GM21526 (cell line): ENCODE measurements around the gene HBG1.
"Not testable (repeated sequence)": the region's sequence is repeated elsewhere in the genome, so short reads cannot be mapped to it uniquely, and the experiment has no call there.

Experiments used
- ATAC-seq: cut with Tn5 transposase; IDR thresholded peaks from one replicate; pipeline ENCODE4 v1.9.1; 2021; ENCODE audit warnings: moderate library complexity; ENCODE audit not compliant: unreplicated experiment, low FRiP score

HBG1 gene

GRCh38 chr11:5249807-5250396, at the start of gene HBG1:
HBG1 (minus strand) TSS chr11:5249857; CDS start chr11:5249804, 53 bp downstream.
- not testable (repeated sequence) for ATAC-seq

- no peak for ATAC-seq
Observed at GRCh38 chr11:5298451-5298850, 48.8 kb upstream of the HBG1 start.

DNA sequence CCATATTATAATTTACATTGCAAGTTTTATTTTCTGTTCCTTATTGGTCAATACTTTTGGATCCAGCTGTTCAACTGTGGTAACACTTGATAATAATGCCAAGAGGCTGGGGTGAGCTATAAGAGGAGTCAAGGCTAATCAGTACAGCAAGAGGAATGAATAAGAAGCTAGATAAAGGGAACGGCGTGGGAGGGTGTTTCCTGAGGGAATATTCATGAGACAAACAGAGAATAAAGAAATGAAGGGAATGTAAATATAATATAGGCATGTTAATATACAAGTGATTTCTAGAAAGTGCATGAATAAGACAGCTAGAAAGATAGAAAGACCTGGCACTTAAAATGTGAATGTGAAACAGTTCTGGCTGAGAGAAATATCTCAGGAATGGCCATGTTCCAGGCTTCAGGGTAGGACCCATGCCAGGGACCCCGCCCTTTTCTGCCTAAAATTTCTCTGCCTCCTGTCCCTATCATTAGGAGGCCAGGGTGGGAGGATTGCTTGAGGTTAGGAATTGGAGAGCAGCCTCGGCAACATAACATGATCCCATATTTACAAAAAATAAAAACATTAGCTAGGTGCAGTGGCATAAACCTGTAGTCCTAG, 48.2 kb upstream of the HBG1 start:
- ATAC-seq, result no peak

GRCh38 chr11:5294342-5294995, 44.8 kb upstream of the HBG1 start:
- ATAC-seq, result not testable (repeated sequence)

GRCh38 chr11:5293028-5293427, 43.4 kb upstream of the HBG1 start:
- no peak for ATAC-seq

GRCh38 chr11:5291207-5291838, 41.7 kb upstream of the HBG1 start:
- ATAC-seq, result peak; percentile 98

- no peak for ATAC-seq
Observed at GRCh38 chr11:5290106-5290505, 40.4 kb upstream of the HBG1 start.

- ATAC-seq, result no peak
Observed at GRCh38 chr11:5289696-5290095, 40.0 kb upstream of the HBG1 start.

DNA sequence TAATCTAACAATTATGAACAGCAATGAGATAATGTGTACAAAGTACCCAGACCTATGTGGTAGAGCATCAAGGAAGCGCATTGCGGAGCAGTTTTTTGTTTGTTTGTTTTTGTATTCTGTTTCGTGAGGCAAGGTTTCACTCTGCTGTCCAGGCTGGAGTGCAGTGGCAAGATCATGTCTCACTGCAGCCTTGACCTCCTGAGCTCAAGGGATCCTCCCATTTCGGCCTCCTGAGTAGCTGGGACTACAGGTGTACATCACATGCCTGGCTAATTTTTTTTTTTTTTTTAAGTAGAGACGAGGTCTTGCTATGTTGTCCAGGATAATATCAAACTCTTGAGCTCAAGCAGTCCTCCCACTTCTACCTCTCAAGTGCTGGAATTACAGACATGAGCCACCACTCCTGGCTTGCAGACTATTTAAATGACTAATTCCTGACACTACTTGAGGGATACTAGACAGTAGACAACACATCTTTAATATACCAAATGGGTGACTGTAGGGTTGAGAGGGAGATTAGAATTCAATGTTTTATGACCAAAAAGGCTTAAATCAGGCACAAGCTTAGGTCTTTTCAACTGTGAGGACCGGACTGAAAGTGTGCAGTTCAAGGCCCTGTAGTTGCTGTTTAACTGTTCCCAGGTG, 39.4 kb upstream of the HBG1 start:
- no peak for ATAC-seq

DNA sequence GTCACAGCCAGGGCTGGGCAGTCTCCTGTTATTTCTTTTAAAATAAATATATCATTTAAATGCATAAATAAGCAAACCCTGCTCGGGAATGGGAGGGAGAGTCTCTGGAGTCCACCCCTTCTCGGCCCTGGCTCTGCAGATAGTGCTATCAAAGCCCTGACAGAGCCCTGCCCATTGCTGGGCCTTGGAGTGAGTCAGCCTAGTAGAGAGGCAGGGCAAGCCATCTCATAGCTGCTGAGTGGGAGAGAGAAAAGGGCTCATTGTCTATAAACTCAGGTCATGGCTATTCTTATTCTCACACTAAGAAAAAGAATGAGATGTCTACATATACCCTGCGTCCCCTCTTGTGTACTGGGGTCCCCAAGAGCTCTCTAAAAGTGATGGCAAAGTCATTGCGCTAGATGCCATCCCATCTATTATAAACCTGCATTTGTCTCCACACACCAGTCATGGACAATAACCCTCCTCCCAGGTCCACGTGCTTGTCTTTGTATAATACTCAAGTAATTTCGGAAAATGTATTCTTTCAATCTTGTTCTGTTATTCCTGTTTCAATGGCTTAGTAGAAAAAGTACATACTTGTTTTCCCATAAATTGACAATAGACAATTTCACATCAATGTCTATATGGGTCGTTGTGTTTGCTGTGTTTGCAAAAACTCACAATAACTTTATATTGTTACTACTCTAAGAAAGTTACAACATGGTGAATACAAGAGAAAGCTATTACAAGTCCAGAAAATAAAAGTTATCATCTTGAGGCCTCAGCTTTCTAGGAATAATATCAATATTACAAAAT, 38.6 kb upstream of the HBG1 start:
- ATAC-seq, result no peak

DNA sequence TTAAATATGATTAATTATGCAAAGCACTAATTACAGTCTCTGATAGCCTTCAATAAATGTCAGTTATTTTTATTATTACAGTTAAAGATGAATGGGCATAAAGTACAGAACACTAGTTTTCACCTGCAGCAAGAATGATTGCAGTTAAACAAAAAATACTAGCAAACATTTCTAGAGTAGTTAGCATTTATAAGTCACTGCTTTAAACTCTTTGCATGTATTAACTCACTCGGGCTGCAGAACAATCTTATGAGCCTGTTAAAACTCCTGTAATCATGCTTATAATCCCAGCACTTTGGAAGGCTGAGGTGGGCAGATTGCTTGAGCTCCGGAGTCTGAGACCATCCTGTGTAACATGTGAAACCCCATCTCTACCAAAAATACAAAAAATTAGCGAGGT, 37.2 kb upstream of the HBG1 start:
- no peak for ATAC-seq

DNA sequence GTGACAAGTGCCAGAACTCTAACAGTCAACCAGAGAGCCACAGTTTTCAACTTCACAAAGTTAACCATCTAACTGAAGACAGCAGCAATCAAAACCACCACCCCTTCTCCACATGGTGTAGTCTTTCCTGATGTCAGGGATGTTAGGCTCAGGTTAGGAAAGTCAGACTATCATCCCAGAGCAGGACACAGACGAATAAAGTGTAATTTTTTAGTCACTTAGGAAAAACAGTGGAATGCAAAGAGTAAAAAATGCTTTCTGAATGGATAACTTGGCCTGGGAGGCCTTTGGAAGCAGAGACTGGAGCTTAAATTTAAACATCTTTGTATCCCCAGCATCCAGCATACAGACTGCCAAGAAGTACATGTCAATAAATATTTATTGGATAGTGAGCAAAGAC, 36.7 kb upstream of the HBG1 start:
- no peak for ATAC-seq

GRCh38 chr11:5285703-5286340, 36.2 kb upstream of the HBG1 start:
- no peak for ATAC-seq

DNA sequence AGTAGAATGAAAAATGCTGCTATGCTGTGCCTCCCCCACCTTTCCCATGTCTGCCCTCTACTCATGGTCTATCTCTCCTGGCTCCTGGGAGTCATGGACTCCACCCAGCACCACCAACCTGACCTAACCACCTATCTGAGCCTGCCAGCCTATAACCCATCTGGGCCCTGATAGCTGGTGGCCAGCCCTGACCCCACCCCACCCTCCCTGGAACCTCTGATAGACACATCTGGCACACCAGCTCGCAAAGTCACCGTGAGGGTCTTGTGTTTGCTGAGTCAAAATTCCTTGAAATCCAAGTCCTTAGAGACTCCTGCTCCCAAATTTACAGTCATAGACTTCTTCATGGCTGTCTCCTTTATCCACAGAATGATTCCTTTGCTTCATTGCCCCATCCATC, 35.0 kb upstream of the HBG1 start:
- ATAC-seq, result no peak

DNA sequence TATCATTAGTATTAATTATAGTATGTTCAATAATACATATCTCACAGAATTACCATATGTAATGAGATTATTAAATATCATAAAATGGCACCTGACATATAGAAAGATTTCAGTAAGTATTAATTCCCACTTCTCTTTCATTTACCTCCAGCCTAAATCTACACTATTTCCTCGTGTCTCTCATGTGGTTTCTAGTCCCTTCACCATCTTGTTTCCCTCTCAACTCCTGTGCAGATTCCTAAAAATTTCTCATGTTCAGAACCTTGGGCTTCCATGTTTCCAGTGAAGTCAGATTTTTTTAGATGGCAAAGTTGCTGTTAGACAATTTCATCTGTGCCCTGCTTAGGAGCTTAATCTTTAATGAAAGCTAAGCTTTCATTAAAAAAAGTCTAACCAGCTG, 34.2 kb upstream of the HBG1 start:
- ATAC-seq, result no peak

GRCh38 chr11:5283086-5283485, 33.4 kb upstream of the HBG1 start:
- no peak for ATAC-seq

GRCh38 chr11:5282628-5283027, 33.0 kb upstream of the HBG1 start:
- no peak for ATAC-seq

- no peak for ATAC-seq
Observed at GRCh38 chr11:5281596-5281995, 31.9 kb upstream of the HBG1 start.

- peak; percentile 93 for ATAC-seq
Observed at GRCh38 chr11:5280582-5281102, 31.0 kb upstream of the HBG1 start.
